ENCODE data around the gene MTHFD1L. TPM values are rescaled to one million over a fixed set of nuclear protein-coding genes. Genes with fewer than 3 reads are reported as not detected.

MTHFD1L gene
- total and polyA plus RNA-seq, 2 experiments from 2014 or later: 18.2 to 37.9 TPM

DNA sequence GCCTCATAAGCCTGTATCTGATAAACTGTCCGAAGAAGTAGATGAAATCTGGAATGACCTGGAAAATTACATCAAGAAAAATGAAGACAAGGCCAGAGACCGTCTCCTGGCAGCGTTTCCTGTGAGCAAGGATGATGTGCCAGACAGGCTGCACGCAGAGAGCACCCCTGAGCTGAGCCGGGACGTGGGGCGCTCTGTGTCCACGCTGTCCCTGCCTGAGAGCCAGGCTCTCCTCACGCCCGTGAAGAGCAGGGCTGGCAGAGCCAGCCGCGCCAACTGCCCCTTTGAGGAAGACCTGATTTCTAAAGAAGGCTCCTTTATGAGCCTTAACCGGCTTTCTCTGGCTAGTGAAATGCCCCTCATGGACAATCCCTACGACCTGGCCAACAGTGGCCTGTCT is 33.9 kb upstream of the MTHFD1L start:
- no peaks in the 10 kb centered on the region for H3K9me3 ChIP-seq (ENCODE audit: low read depth)
- H3K4me3 ChIP-seq: no peak overlapping the region
- no peak for TF ChIP-seq CTCF (IDR thresholded peaks at IDR 0.05; ENCODE audit: low read depth, low read length)
- no peaks in the 10 kb centered on the region for H3K4me1 ChIP-seq (ENCODE audit: low read depth)
- no peak for DNase-seq (ENCODE audit: low read depth in 1 of 2, low spot score in 1 of 2)
- H3K36me3 ChIP-seq: no peaks in the 10 kb centered on the region
- no peak overlapping the region for H3K27ac ChIP-seq
- H3K27me3 ChIP-seq: no peaks in the 10 kb centered on the region

- TF ChIP-seq CTCF (IDR thresholded peaks at IDR 0.05; ENCODE audit: low read depth, low read length): no peak
- Histone ChIP-seq H3K27ac (no peak overlapping the region), H3K4me3 (no peak overlapping the region), H3K27me3 (no peaks in the 10 kb centered on the region), H3K9me3 (ENCODE audit: low read depth) (no peaks in the 10 kb centered on the region), H3K4me1 (ENCODE audit: low read depth) (no peaks in the 10 kb centered on the region), H3K36me3 (no peaks in the 10 kb centered on the region)
- DNase-seq (ENCODE audit: low read depth in 1 of 2, low spot score in 1 of 2): no peak
Measured at GRCh38 chr6:150835620-150836019, 29.9 kb upstream of the MTHFD1L start.

- Histone ChIP-seq H3K27me3 (no peaks in the 10 kb centered on the region), H3K27ac (no peak overlapping the region), H3K4me3 (no peak overlapping the region), H3K9me3 (ENCODE audit: low read depth) (no peaks in the 10 kb centered on the region), H3K36me3 (no peaks in the 10 kb centered on the region), H3K4me1 (ENCODE audit: low read depth) (peaks cover 6% of the 10 kb centered on the region)
- no peak for TF ChIP-seq CTCF (IDR thresholded peaks at IDR 0.05; ENCODE audit: low read depth, low read length)
- DNase-seq (ENCODE audit: low read depth in 1 of 2, low spot score in 1 of 2): no peak
Measured at GRCh38 chr6:150840185-150840584, 25.3 kb upstream of the MTHFD1L start.

- no peak for TF ChIP-seq CTCF (IDR thresholded peaks at IDR 0.05; ENCODE audit: low read depth, low read length)
- DNase-seq (ENCODE audit: low read depth in 1 of 2, low spot score in 1 of 2): no peak
- Histone ChIP-seq H3K4me1 (ENCODE audit: low read depth) (peaks cover 6% of the 10 kb centered on the region), H3K4me3 (no peak overlapping the region), H3K27me3 (no peaks in the 10 kb centered on the region), H3K9me3 (ENCODE audit: low read depth) (no peaks in the 10 kb centered on the region), H3K36me3 (no peaks in the 10 kb centered on the region), H3K27ac (no peak overlapping the region)
Measured at GRCh38 chr6:150841189-150841588, 24.3 kb upstream of the MTHFD1L start.

DNA sequence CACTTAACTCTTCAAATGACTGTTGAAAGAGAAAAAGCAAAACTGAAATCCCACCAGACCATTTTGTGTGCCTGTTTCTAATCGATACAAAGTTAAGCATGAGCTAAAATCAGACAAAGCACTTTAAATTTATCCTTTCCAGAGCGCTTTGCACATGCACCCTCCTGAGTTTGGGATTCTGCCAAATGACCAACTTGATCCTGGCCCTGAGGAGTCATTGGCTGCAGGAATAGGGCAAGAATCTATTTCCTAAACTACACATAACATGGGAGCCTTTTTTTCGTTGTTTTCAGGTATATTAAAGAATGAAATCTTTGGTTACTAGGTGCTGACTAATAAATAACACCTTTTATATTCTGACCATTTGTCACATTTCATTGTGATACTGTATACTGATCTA is 23.8 kb upstream of the MTHFD1L start:
- H3K36me3 ChIP-seq: no peaks in the 10 kb centered on the region
- peaks cover 6% of the 10 kb centered on the region for H3K4me1 ChIP-seq (ENCODE audit: low read depth)
- DNase-seq (ENCODE audit: low read depth in 1 of 2, low spot score in 1 of 2): no peak

More for the DNA sequence above, 23.8 kb upstream of the MTHFD1L start:
- no peak overlapping the region for H3K4me3 ChIP-seq
- no peaks in the 10 kb centered on the region for H3K27me3 ChIP-seq
- no peak for TF ChIP-seq CTCF (IDR thresholded peaks at IDR 0.05; ENCODE audit: low read depth, low read length)
- no peaks in the 10 kb centered on the region for H3K9me3 ChIP-seq (ENCODE audit: low read depth)
- no peak overlapping the region for H3K27ac ChIP-seq

Data from cardiac muscle cell (in vitro differentiated cells and primary cell).